ENCODE data around the gene LLGL2.

DNA sequence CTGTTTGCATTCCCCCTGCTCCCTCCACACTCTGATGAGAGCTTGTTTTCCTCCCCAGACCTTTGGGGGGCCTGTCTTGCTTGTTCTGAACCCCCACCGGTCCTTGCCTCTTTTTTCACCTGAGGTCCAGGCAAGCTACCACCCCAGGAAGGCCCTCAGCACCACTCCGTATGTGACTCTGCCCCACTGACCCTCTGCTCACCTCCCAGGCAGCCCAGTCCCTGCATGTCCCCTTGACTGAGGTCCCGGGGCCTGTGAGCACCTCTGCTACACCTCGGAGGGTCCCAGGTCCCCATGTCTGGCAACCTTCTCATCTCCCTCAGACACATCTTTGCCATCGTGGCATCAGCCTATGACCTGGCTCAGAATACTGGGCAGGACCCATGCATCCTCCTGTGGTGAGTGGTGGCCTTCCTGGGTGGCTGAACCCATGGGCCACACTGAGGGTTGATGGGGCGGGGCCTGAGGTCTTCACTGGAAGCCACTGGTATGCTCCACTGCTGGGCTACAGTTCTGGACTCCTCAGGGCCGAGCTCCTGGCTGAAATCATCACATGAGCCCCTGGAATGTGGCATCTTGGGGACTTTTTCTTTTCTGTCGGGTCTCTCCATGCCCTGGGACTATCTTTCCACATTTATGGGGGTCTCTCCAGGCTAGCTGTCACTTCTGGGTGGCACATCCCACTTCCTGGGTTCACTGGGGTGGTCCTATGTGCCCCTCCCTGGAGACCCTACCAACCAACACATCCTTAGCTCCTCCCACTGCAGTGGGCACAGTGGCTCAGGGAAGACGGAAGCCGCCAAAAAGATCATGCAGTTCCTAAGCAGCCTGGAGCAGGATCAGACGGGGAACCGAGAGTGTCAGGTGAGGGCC is 65.6 kb downstream of the LLGL2 start:
- no peak for TF ChIP-seq POLR2A (IDR thresholded peaks at IDR 0.05)
- TF ChIP-seq, protein P1, sequence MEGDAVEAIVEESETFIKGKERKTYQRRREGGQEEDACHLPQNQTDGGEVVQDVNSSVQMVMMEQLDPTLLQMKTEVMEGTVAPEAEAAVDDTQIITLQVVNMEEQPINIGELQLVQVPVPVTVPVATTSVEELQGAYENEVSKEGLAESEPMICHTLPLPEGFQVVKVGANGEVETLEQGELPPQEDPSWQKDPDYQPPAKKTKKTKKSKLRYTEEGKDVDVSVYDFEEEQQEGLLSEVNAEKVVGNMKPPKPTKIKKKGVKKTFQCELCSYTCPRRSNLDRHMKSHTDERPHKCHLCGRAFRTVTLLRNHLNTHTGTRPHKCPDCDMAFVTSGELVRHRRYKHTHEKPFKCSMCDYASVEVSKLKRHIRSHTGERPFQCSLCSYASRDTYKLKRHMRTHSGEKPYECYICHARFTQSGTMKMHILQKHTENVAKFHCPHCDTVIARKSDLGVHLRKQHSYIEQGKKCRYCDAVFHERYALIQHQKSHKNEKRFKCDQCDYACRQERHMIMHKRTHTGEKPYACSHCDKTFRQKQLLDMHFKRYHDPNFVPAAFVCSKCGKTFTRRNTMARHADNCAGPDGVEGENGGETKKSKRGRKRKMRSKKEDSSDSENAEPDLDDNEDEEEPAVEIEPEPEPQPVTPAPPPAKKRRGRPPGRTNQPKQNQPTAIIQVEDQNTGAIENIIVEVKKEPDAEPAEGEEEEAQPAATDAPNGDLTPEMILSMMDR (IDR thresholded peaks at IDR 0.05) = no peak
